K562 (cell line): ENCODE data around the gene IRF2BP2. TPM values are rescaled to one million over a fixed set of nuclear protein-coding genes. Genes with fewer than 3 reads are reported as not detected.

ENCODE experiments used
- CREBBP ChIP-seq: IDR thresholded peaks from one replicate; pipeline ENCODE4 v1.6.1; 2012; ENCODE audit warnings: low read depth, mild to moderate bottlenecking, control low read depth, inconsistent platforms, low read length
- DEAF1 ChIP-seq: fragments of 450-650 bp; formaldehyde crosslinking; IDR thresholded peaks from 2 replicates; pipeline ENCODE4 v1.4.0; 2020; ENCODE audit warnings: mild to moderate bottlenecking, moderate library complexity
- ESRRB ChIP-seq: fragments of 250-450 bp; sonication (Bioruptor Pico); IDR thresholded peaks from 2 replicates; pipeline ENCODE4 v1.5.0; 2020; ENCODE audit warnings: mild to moderate bottlenecking, moderate library complexity, borderline replicate concordance
- LARP7 ChIP-seq: fragments of 450-650 bp; IDR thresholded peaks from 2 replicates; pipeline ENCODE4 v1.6.1; 2016
- MAZ ChIP-seq, 2 experiments: fragments of 450-650 bp in 1 of 2; sonication (generic) in 1 of 2; formaldehyde crosslinking; IDR thresholded peaks in 1 of 2; conservative IDR thresholded peaks in 1 of 2; 2 replicates each; pipeline versions ENCODE4 v1.4.0 to v1.5.0; 2020; ENCODE audit warnings: mild to moderate bottlenecking in 1 of 2, missing genetic modification reagents in 1 of 2
- TBP ChIP-seq: optimal IDR thresholded peaks from 2 replicates; pipeline ENCODE3; 2011; ENCODE audit warnings: low read depth, low read length, improper control_type of control experiment
- TOE1 ChIP-seq, 2 experiments: fragments of 450-650 bp in 1 of 2; sonication (generic) in 1 of 2; formaldehyde crosslinking in 1 of 2; IDR thresholded peaks; 2 replicates each; pipeline versions ENCODE4 v1.7.1 to v1.8.0; 2016 to 2022; ENCODE audit warnings: borderline replicate concordance in 2 of 2, mild to moderate bottlenecking in 2 of 2, antibody characterized with exemption in 1 of 2, inconsistent platforms in 1 of 2, low read depth in 1 of 2, missing genetic modification reagents in 1 of 2, moderate library complexity in 1 of 2
- XRCC3 ChIP-seq: fragments of 450-650 bp; IDR thresholded peaks from 2 replicates; pipeline ENCODE4 v1.6.1; 2017; ENCODE audit warnings: mild to moderate bottlenecking, moderate library complexity
- ZNF277 ChIP-seq: fragments of 250-450 bp; sonication (Bioruptor Pico); IDR thresholded peaks from 2 replicates; pipeline ENCODE4 v1.8.0; 2022; ENCODE audit warnings: inconsistent platforms, mild to moderate bottlenecking, moderate library complexity, borderline replicate concordance
- polyA plus RNA-seq, 8 experiments: library from polyadenylated mRNA; depleted of rRNA in 4 of 8; stranded (reverse) in 5 of 8; unstranded in 3 of 8; fragments of >200 nt; fragmentation: Nextera tagmentation in 2 of 8; fragmentation: Illumina TruSeq in 1 of 8; extraction: Ambion mirVana in 2 of 8; extraction: Trizol in 1 of 8; gene quantifications; 2 replicates each; pipeline versions ENCODE4 v1.2.1 to v1.2.3, GENCODE V29; 2011 to 2014; ENCODE audit warnings: inconsistent platforms in 1 of 8, missing spikeins in 1 of 8
- total RNA-seq, 7 experiments: library from RNA; depleted of rRNA in 6 of 7; stranded (reverse); fragments of >200 nt in 6 of 7; fragmentation: Illumina TruSeq in 2 of 7; extraction: Trizol in 2 of 7; gene quantifications; 2 replicates each; pipeline versions ENCODE4 v1.2.1 to v1.2.3, GENCODE V29; 2011 to 2021; ENCODE audit warnings: low replicate concordance in 1 of 7
- TF ChIP-seq, protein P1 (sequence below): fragments of 450-650 bp; IDR thresholded peaks from 2 replicates; pipeline ENCODE4 v1.6.1; 2016; ENCODE audit warnings: mild to moderate bottlenecking, moderate library complexity

The IRF2BP2 gene
- total and polyA plus RNA-seq, 9 of the 15 experiments (the other 6 are each of a cell fraction or from before 2014, with no cell fraction given): 7.7 to 68.6 (median 22.1) TPM

- TF ChIP-seq, protein P1, sequence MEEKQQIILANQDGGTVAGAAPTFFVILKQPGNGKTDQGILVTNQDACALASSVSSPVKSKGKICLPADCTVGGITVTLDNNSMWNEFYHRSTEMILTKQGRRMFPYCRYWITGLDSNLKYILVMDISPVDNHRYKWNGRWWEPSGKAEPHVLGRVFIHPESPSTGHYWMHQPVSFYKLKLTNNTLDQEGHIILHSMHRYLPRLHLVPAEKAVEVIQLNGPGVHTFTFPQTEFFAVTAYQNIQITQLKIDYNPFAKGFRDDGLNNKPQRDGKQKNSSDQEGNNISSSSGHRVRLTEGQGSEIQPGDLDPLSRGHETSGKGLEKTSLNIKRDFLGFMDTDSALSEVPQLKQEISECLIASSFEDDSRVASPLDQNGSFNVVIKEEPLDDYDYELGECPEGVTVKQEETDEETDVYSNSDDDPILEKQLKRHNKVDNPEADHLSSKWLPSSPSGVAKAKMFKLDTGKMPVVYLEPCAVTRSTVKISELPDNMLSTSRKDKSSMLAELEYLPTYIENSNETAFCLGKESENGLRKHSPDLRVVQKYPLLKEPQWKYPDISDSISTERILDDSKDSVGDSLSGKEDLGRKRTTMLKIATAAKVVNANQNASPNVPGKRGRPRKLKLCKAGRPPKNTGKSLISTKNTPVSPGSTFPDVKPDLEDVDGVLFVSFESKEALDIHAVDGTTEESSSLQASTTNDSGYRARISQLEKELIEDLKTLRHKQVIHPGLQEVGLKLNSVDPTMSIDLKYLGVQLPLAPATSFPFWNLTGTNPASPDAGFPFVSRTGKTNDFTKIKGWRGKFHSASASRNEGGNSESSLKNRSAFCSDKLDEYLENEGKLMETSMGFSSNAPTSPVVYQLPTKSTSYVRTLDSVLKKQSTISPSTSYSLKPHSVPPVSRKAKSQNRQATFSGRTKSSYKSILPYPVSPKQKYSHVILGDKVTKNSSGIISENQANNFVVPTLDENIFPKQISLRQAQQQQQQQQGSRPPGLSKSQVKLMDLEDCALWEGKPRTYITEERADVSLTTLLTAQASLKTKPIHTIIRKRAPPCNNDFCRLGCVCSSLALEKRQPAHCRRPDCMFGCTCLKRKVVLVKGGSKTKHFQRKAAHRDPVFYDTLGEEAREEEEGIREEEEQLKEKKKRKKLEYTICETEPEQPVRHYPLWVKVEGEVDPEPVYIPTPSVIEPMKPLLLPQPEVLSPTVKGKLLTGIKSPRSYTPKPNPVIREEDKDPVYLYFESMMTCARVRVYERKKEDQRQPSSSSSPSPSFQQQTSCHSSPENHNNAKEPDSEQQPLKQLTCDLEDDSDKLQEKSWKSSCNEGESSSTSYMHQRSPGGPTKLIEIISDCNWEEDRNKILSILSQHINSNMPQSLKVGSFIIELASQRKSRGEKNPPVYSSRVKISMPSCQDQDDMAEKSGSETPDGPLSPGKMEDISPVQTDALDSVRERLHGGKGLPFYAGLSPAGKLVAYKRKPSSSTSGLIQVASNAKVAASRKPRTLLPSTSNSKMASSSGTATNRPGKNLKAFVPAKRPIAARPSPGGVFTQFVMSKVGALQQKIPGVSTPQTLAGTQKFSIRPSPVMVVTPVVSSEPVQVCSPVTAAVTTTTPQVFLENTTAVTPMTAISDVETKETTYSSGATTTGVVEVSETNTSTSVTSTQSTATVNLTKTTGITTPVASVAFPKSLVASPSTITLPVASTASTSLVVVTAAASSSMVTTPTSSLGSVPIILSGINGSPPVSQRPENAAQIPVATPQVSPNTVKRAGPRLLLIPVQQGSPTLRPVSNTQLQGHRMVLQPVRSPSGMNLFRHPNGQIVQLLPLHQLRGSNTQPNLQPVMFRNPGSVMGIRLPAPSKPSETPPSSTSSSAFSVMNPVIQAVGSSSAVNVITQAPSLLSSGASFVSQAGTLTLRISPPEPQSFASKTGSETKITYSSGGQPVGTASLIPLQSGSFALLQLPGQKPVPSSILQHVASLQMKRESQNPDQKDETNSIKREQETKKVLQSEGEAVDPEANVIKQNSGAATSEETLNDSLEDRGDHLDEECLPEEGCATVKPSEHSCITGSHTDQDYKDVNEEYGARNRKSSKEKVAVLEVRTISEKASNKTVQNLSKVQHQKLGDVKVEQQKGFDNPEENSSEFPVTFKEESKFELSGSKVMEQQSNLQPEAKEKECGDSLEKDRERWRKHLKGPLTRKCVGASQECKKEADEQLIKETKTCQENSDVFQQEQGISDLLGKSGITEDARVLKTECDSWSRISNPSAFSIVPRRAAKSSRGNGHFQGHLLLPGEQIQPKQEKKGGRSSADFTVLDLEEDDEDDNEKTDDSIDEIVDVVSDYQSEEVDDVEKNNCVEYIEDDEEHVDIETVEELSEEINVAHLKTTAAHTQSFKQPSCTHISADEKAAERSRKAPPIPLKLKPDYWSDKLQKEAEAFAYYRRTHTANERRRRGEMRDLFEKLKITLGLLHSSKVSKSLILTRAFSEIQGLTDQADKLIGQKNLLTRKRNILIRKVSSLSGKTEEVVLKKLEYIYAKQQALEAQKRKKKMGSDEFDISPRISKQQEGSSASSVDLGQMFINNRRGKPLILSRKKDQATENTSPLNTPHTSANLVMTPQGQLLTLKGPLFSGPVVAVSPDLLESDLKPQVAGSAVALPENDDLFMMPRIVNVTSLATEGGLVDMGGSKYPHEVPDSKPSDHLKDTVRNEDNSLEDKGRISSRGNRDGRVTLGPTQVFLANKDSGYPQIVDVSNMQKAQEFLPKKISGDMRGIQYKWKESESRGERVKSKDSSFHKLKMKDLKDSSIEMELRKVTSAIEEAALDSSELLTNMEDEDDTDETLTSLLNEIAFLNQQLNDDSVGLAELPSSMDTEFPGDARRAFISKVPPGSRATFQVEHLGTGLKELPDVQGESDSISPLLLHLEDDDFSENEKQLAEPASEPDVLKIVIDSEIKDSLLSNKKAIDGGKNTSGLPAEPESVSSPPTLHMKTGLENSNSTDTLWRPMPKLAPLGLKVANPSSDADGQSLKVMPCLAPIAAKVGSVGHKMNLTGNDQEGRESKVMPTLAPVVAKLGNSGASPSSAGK: no peak
- TF ChIP-seq LARP7 (no peak), CREBBP (no peak), TBP (no peak), ESRRB (CRISPR knock-in tag) (no peak), XRCC3 (no peak), TOE1 (IDR thresholded peaks at IDR 0.05; ENCODE audit: borderline replicate concordance) (no peak), TOE1 (CRISPR knock-in tag; IDR thresholded peaks at IDR 0.05; ENCODE audit: borderline replicate concordance, low read depth) (0 out of 2 replicates have a peak, but pooled peaks have one; percentile 76), DEAF1 (CRISPR knock-in tag) (peak; percentile 53; the same call in 1 of the 2 replicates), MAZ (CRISPR knock-in tag; conservative IDR thresholded peaks at IDR 0.05 in 1 of 2, IDR thresholded peaks at IDR 0.05 in 1 of 2) (peak in 1 of 2 experiments; percentile 54; a peak in 3 of 4 replicates), ZNF277 (no peak)
Observed at GRCh38 chr1:234607109-234608024, 2.6 kb downstream of the IRF2BP2 start (continued).
